ENCODE data around the gene TSPAN18.

TSPAN18 gene

DNA sequence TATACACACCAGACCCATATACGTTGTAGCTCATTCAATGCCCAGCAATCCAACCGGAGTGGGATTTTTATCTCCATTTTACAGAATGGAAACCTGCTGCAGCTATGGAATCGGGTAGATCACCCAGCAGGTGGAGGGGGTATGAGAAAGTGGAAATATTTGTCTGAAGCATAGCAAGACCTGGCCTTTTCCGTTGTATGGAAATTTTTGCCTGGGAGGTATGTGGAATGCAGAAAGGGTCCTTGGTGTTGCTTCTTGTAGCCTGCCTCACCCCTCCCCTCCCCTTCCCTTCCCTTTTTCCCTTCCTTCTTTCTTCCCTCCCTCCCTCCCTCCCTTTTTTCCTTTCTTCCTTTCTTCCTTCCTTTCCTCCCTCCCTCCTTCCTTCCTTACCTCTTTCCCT is 15.2 kb downstream of the TSPAN18 start:
- no peak for DNase-seq

DNA sequence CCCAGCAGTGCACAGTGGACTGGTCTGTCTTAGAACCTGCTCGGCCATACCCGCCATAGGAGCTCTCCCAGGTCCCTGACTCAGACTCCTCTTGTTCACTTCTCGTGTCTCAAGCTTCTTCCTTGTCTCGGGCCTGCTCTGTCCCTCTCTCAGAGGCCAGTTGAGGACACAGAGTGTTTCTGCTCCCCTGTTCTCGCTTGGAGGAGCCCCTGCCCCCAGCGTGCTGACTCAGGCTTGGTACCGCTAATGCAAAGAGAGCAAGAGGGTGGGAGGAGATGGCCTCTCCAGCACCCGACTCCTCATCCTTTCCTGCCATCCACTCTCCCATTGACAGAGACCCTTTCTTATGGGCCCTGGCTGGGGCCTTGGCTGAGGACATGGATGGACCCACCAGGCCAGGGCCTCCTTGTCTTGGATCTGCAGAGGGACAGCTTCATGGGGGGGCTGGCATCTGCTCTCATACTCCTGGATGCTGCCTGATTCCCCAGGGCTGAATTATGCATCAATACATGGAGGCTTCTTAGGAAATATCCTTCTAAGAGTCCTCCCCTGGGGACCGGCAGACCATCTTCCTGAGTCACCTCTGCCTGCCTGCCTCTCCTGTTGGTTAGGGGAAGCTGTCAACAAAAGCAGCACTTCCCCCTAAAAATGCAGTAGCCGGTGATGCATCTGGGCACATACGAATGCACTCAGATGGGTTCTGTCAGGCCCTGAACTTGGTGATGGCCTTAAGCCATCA is 15.9 kb downstream of the TSPAN18 start:
- DNase-seq = no peak

DNA sequence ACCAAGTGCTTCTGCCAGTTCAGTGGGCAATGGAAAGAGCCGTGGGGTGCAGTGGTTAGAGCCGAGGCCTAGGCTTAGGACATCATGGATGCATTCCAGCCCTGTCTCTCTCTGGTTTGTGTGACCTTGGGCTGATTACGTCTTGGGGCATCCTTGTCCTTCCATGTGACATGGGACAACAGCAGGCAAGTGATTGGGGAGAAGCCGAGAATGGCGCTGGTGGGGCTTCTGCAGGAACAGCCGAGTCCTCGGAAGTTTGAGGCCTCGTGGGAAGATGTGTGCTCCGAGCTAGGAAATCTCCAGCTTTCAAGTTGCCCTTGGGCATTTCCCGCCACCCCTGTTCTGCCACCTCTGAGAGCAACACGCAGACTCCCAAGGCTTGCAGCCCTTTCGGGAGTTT is 16.6 kb downstream of the TSPAN18 start:
- DNase-seq = no peak

DNA sequence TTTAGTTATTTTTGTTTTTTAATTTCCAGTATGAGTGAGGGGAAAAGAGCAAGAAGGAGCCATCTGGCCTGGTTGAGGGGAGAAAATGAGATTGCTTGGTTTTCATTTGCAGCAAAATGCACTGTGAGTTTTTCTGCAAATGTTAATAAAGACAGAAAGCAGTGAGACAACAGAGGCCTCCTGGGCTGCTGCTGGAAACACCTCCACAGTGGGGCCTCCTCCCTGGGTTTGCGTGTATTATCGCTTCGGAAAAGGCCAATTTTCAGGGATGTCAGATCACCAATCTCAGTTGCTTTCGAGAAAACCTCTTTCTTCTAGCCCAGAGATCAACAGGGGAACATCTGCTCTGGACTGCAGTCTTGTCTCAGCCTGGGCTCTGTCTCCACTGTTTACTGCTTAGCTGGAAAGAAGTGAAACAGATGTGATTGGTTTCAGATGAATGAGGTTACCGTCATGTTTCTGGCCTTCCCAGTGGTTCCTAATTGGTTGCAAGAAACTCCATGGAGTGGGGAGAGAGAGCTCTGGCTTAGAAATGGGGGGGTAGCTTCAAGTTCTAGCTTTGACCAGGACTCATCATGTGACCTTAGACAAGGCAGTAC is 17.3 kb downstream of the TSPAN18 start:
- no peak for DNase-seq

DNA sequence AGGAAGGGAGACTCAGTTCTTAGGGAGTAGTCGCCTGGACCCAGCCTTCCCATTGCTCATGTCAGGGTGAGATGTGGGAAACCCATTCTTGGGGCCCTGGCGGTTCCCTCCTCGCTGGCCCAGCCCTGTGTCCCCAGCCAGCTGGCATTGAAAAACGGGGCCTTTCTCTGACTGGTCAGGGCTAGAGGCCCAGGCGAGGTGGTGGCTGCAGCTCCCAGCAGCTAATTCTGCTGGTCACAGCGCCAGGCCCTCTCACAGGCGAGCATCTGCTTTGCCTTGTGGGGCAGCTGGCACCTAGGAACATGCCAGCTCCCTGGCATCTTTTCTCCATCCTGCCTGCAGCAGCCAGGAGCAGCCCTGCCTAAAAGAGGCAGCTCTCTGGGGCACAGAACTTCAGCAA is 20.1 kb downstream of the TSPAN18 start:
- no peak for DNase-seq

DNA sequence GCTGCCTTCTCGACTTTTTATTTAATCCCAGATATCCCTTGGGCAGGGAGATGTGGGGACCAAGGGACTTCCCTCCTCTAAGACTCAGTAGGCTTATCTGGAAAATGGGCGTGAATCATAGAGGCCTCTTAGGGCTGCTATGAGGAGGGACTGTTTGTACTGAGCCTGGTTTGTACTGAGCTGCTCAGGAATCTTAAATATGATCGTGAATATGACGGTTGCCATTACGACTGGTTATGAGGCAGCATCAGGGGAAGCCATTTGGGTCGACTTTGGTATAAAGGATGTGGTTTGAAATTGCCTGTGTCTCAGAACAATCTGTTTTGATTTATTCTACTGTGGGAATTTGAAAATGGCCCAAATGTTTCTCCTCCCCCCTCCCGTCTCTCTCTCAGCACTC is 20.6 kb downstream of the TSPAN18 start:
- DNase-seq = no peak

DNA sequence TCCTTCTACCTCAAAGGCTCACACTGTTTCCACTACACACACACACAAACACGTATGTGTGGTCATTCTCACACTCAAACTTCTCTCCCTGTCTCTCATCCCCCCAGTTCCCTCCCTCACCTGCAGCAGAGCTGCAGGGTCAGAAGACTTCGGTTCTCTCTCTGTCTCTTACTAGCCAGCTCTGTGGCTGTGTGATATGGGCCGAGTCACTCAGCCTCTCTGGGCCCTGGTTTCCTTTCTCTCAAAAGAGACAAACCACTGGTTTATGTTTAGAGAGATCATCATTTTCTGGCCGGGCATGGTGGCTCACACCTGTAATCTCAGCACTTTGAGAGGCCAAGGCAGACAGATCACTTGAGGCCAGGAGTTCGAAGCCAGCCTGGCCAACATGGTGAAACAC is 21.1 kb downstream of the TSPAN18 start:
- no peak for DNase-seq

DNA sequence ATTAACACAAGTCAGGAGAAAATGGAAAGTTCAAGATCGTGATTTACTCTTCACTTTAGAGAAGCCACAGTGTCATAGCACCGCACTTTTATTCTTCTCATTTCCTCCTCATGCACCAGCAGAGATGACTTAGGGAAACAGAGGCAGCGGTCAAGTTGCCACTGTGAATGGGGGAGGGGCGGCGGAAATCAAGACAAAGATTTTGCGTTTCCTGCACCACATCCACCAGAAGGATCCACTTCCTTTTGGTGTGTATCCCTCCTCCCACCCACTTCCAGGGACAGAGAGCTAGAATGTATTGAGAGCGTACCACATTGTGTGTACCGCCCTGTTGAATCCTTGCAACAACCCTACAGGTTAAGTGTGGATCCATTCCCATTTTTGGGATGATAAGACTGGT is 21.8 kb downstream of the TSPAN18 start:
- no peak for DNase-seq

DNA sequence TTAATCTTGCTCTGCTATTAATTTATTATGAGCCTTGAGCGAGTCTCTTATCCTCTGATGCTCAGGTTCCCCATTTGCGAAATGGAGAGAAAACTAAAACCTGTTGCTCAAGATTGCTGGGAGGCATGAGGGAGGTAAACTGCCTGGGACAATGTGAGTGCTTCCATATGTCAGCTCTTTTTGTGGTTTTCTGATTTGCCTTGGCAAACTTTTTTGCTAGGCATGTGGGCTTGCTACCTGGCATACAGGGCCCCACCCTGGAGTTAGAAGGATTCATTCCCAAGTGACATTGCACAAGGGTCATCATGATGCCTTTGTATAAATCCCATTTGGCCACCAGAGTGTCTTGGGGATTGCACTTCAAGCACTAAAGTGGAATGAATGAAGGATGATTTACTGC is 22.4 kb downstream of the TSPAN18 start:
- no peak for DNase-seq

DNA sequence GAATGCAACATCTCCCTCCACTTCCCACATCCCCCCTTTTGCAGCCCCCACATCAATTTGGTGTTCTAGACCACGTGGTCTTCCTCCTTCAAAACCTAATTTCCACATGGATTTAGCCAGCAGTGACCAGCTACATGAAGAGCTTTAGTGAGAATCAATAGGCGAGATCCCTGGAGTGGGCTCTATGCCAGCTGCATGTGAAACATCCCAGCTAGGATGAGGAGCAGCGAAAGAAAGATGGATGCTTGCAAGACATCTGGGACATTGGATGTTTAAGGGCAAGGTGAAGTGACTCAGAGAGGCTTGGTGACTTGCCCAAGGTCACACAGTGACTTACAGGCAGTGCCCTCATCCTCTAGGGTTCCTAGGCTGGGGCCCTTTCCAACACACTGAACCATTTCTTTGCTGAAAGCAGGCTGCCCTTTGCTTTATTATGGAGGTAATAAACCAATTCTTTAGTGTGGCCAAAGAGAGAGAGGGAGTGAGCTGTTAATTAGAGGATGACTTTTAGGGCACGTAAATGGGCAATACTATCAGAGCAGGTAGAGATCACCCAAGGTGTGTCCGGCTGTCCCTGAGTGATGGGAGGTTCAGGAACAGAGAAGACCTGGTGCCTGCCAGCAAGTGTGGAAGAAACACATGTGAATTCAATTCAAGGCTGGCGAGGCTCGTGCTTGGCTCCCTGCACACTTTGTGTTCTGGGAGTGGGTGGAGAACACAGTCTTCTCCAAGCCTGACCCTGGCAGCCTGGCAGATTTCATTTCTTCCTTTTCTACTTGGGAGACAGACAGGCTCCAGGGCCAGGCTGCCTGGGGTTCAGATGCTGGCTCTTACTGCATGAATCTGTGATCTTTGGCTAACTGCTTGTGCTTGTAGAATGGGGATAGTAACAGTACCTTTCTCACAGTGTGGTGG is 24.0 kb downstream of the TSPAN18 start:
- DNase-seq = no peak

DNA sequence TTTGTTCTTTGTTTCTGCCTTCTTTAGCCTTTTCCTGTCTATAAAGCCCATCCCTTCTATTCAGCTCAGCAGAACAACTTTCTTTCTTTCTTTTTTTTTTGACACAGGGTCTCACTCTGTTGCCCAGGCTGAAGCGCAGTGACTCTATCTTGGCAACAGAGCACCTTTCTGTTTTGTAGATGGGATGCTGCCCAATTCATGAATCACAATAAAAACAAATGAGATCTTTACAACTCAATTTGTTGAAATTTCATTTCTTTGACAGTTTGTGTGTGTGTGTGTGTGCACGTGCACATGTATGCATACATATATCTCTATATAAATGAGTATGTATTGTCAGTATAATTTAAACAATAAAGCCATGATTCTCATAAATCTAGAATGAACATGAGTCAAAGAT is 25.5 kb downstream of the TSPAN18 start:
- no peak for DNase-seq

DNA sequence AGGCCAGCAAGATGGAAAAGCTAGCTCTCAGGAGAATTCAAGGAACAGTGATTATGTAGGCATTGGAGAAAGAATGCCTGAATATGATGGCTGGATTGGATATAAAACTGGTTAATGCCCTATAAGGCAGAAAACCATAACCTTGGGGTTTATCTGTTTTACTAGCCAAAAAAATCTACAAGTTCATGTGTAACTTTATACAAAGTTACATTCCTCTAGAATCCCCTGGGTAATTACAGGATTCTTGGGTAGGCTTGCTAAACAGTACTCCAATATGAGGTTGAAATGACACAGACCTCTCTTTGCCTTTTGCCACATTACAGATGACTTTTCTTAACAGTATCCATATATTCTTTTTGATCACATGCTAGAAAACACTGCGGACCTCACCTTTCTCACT is 26.0 kb downstream of the TSPAN18 start:
- DNase-seq = no peak

DNA sequence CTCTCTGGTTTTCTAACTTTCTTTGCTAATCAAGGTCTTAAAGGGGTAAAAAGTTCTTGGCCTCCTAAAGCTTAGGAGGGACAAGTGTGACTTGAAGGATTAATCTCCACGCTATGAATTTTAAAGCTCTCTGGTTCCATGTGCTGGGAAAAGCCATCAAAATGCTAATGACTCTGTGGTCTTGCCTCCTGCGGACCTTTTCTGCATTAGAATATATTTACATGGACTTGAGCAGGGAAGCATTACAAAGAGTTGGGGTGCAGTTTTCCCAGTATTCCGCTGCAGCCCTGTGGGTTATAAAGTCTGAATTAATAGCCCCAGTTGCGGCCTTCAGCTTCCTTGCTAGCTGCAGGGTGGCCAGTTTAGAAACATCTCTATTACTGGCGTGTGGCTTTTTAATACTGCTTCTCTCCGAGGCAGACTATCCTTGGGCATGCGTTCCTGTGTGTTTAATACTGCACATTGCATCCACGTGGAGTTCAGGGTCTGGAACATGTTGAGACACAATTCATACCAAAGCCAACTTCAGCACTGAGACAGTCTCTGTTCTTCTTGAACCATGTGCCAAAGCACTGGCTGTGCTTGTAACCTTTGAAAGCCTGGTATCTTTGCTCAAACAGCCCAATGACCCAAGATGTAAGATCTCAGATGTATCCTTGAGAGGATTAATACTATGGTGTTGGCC is 27.3 kb downstream of the TSPAN18 start:
- DNase-seq = no peak

DNA sequence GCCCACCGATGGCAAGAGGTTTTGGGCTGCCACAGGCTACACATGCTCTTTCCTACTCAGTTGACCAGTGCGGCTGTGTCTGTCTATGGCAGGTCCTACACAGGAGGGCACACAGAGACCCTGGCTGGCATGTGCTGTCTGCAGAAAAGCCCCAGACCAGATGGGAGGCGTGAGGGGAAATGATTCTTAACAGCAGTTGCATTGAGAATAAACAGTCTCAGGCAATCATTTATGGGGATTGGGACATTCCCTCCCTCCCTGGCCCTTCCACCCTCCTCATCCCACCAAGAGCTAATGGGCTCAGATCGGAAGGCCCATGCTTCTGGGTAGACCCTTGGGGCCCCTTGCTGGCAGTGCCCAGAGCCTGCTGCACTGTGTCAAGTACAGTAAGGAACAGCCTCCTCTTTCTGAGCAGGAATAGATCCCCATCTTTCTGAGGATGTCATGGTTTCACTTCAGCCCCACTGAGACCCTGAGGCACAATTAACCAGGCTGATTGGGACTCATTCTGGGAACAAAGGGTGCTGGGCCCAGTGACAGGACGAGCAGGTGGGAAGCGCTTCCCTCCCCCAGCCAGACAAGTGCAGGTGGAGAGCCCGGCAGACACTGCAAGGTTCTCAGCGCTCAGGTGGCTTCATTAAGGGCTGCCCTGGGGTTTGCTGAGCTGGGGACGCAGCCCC is 28.3 kb downstream of the TSPAN18 start:
- DNase-seq = no peak

DNA sequence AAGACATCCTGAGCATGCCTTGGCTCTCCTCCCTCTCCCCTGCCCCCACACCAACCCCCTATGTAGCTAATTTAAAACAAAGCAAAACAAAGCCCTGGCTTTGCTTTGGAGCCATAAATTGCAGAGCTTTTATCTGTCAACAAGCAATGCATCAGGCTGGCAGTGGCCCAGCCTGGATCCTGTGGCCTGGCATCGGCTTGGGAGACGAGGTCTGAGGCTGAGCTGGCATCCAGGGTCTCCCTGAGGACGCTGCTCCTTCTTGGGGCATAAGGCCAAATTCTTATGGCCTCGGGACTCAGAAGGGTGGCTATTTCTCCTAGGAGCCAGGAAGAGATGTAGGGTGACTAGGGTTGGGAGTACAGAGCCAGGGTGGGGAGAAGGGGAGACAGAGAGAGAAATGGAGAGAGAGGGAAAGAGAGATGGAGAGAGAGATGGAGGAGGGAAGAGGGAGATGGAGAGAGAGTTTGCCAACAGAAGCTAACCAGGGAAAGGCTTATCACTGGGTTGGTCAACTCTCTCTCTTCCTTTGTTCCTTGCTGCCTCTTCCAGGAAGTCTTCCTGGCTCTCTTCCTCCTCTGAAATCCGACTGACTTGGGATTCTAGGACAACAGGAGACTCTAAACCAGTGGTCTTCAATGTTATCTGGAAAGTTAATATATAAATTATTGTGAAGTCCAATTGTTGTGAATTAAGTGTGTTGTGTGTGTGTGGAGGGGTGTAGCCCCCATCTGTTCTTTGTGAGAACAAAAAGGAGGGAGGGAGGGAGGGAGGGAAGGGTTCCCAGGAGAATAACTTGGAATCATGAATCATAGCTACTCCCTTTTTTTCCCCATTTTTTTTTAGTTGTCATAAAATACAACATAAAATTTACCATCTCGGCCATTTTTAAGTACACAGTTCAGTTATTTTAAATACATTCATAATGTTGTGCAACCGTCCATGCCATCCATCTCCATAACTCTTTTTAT is 29.1 kb downstream of the TSPAN18 start:
- no peak for DNase-seq

DNA sequence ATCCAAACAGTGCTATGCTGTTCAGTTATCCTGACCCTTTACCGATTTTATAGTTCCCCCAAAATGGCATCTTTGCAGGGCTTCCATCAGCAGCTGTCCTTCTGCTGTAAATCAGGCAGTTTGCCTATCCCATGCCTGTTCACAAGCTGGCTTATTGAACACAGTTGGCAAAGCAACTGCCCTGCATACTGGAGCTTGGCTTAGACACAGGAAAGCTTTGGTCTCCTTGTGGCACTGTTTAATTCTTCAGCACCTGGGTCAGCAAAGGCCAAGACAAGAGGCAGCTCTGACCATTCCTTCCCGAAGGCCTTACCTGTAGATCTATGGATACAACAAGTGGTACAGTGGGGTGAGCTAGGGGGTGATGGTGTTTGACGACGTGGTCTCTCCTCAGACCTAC is 32.2 kb downstream of the TSPAN18 start:
- DNase-seq = no peak

DNA sequence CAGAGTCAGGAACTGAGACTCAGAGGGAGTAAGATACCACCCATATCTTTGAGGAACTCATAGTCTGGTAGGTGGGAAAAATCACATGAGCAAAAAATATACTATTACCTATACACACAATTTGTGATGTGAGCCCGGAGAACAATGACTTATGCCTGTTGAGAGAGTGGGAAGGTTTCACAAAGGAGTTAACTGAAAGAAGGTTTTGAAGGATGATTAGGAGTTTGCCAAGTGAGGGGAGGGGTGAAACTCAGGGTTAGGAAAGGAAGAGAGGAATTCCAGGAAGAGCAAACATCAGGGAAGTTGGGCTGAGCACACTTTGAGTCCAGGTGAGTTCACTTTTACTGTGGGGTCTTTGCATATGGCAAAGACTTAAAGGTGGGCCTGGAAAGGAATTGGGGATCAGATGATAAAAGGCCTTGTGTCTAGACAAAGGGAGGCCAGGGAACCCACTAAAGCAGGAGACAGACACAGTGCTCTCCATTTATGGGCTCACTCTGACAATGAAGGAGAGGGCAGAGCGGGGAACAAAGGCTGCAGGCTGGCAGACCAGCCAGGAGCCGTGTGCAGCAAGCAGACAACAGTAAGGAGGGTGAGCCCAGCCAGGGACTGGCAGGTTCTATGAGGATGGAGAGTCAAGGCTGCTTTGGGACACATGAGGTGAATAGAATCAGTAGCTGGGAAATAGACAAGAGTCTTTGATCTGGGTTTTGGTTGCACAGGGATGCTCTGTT is 33.1 kb downstream of the TSPAN18 start:
- DNase-seq = no peak

DNA sequence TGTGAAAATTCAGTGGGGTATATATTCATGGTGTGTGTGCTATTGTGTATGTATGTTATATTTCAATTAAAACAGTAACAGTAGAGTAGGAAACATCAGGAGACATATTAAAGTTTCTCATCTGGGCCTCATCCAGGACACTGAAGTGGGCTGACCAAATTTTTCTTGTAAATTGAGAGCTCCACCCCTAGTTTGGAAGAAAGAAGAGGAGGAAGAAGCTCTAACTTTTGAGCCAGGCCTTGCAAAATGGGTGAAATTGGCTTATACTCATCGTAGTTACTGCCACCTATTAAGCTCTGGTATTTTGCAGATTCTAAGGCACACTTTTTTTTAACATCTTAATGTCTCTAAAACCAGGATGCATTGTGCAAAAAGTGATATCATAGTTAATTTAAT is 33.7 kb downstream of the TSPAN18 start:
- no peak for DNase-seq

DNA sequence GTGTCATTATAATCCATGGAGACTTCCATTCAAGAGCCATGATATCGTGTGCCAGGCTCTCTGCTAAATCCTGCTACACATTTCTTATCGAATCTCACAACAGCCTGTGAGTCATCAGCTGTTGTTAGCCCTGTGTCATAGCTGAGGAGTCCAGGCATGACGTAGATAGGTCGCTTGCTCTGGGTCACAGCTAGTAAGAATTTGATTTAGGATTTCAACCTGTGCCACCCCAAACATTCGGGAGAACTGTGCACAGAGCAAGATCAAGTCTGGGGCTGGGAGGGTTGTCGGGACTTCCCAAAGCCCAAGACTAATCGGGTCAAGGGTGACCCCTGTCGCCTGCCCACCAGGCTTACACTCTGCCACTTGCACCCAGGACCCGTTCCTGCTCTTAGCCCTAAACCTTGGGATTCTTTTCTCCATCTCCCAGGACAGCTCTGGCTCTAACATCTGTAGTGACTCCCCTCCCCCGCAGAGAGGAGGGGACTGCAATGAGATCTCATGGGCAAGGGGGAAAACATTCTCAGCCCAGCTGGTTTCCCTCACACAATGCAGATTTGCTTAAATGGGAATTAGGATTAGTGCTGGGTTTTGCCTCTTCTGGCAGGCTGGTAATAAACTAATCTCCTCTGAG is 34.3 kb downstream of the TSPAN18 start:
- no peak for DNase-seq

DNA sequence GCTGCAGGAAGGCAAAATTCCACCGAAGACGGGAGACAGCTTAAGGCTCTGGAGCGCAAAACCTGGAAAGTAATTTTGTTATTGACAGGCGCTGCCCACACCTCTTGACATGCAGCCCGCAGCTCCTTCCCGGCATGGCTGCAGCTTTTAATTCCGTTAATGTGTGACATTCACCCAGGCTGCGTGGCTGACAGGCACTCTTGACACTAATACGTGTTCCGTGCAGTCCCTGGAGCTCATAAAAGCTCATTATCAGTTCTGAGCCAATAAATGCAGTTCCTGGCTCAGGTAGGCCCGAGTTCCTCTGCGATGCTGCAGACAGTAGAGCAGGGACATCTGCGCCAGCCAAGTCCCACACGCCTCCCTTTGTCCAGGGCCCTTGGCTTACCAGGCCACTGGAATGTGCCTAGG is 34.8 kb downstream of the TSPAN18 start:
- DNase-seq = no peak
